NOMO-1 treated with dmso at 0.1 percent for 144 hours (cell line): ENCODE measurements around the gene OTUB1.
A peak's percentile ranks its signal among the peaks of the same experiment; 100 is the strongest.

Experiments used
- DNase-seq: peaks from one replicate; lab custom pipeline; 2025; ENCODE audit not compliant: unreplicated experiment; lab: John Stamatoyannopoulos, UW

The OTUB1 gene

DNA sequence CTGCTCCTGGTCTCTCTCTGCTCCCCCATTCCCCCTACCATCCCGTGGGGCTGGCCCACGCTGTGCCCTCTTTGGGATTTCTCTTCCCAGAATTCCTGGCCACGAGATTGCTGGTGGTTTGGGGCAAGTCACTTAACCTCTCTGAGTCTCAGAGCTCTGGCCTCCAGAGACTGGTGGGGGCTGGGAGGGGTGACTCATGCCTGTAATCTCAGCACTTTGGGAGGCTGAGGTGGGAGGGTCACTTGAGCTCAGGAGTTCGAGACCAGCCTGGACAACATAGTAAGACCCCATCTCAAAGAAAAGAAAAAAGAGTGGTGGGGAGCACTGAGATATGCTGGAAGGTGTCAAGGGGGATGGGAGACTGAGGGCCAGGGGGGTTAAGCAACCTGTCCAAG, 18.3 kb downstream of the OTUB1 start:
- DNase-seq = no peak

DNA sequence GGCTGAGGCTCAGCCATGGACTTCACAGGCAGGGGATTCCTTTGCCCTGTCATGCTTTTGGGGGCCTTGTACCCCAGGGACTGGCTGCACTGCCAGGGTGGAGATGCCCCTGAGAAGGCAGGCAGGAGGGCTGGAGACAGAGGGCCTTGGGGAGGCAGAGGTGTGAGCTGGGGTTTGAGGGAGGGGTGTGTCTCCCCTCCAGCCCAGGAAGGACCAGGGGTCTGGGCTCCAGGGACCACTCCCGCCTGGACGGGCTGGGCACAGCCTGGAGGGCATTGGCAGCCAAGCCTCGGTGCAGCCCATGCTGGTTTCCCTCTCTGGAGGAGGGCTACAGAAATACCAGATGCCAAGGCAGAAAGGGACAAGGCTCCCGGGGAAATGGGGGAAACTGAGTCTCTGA, 19.5 kb downstream of the OTUB1 start:
- DNase-seq = no peak

DNA sequence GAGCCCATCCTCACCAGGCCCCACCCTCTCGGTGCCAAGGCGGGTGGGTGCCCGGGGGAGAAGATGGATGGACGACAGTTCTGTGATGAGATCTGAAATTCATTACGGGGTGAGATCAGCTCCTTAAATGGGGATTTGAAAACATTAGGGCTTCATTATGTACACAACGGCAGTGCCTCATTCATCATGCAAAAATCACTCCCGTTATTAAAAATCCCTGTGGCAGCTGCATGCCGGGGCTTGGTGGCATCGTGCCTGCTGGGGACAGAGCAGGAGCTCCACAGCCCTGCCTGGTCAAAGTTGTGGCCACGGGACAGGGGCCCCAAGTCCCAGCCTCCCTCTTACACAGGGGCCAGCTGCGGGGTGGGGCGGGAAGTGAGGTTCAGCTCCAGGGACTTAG, 20.2 kb downstream of the OTUB1 start:
- DNase-seq = no peak

DNA sequence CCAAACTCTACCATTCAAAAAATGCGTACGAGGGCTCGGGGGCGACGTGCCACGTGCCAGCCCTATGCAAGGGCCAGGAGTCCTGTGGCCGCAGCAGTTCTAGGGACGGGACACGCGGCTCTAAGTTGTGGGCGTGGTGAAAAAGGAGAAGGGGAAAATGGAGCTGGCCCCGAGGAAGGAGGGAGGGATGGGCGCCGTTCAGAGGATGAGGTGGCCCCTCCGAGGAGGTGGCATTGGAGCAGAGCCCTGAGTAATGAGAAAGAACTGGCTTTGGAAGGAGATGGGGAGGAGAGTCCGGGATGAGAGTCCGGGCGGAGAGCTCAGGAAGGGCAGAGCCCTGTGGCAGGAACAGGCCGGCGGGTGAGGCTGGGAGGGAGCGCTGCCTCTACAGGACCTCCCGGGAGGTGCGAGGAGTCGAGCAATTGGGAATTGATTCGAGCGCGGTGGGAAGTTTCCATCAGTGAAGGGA, 21.0 kb downstream of the OTUB1 start:
- peak; percentile 39 for DNase-seq

DNA sequence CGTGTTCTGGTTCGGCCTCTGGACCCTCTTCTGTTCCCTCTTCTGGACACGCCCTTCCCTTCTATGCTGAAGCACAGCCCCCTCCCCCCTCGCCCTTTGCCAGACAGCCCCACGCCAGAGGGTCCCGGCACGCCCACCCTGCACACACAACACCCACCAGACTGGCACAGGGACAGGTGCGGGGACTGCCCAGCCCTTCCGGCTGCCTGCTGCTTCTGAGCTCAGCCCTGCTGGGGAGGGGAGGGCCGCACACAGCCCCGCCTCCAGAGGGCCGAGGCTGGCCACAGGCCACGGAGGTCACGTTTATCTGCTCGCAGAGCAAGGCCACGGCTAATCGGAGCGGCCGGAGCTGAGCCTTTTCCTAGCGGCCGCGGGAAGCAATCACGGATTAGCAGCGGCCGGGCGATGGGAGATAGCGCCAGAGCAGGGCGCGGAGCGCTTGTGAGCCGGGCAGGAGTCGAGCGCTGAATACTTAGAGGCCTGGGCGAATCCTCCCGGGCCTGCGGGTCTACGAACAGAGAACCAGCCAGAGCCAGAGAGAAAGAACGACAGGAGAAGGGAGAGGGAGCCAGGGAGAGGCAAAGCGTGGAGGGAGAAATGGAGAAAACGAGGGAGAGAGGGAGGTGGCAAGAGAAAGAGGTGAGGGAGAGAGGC, 21.5 kb downstream of the OTUB1 start:
- no peak for DNase-seq

DNA sequence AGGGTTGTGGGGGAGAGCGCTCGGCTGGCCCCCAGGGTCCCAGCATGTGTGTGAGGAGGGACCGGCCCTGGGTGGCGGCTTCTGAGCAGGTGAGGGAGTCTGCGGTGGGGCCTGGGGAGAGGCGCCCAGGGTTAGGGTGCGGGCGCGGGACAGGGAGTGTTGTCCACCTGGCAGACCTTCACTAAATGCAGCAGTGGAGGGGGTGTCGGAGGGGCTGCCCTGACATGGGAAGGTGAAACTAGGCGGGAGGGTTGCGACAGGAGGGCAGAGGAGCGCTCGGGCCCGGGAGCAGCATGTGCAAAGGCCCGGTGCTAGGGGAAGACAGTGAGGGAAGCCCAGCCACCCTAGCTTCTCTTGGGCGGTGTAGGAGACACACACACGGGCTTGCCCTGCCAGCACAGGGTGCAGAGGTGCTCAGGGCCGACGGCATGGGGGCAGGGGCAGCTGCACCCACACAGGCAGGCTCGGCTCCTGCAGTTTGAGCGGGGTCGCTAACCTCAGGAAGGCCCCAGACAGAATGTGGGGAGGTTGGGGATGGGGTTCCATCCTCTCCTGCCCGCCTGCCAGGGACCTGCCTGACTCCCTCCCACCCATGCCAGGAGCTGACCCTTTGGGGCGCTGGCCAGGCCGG, 22.2 kb downstream of the OTUB1 start:
- DNase-seq = no peak

DNA sequence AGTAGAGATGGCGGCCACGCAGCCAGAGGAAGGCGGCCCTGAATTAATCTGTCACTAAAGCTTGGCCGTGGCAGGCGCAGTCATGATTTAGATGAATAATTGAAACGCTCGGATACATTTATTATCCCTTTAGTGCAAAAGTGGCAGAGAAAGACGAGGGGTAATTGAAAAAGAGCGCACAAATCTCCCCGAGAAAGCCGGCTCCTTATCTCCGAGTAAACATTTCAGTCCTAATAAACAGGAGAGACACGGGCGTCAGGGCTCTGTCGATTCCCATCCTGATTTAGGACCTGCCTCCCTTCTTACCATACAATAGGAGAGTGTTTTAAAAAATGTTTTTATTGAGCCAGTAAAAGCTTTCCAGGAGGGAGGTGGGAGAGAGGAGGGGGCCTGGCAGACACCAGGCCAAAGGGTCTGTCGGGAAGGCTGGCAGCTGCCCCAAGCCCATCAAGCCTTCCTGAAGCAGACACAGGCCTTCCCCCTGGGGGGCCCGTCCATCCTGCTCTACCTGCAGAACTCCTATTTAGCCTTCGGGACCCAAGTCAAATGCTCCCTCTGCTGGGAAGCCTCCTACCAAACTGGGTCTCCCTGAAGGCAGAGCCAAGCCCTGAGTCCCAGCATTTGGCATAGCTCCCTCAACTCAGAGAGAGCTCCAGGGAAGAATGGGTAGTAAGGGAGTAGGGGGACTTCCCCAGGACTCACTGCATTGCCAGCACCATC, 22.8 kb downstream of the OTUB1 start:
- DNase-seq = no peak

DNA sequence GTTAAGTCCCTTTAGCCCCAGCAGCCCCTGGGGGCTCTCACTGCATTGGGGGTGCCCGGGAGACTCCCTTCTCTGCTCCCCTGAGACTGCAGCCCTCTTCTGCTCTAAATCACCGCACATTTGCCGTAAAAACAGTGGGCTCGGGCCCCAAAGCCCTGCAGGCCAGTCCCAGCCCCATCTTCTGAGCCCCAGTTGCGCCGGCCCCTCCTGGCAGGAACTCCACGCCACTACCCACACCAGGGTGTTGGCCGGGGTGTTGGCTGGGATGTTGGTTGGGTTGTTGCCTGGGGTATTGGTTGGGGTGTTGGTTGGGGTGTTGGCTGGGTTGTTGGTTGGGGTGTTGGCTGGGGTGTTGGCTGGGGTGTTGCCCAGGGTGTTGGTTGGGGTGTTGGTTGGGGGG, 23.5 kb downstream of the OTUB1 start:
- no peak for DNase-seq

DNA sequence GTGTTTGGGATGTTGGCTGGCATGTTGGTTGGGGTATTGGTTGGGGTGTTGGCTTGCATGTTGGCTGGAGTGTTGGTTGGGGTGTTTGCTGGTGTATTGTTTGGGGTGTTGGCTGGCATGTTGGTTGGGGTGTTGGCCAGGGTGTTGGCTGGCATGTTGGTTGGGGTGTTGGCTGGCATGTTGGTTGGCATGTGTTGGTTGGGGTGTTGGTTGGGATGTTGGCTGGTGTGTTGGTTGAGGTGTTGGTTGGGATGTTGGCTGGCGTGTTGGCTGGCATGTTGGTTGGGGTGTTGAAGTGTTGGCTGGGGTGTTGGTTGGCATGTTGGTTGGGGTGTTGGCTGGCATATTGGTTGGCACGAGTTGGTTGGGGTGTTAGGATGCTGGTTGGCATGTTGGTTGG, 24.5 kb downstream of the OTUB1 start:
- DNase-seq = no peak

DNA sequence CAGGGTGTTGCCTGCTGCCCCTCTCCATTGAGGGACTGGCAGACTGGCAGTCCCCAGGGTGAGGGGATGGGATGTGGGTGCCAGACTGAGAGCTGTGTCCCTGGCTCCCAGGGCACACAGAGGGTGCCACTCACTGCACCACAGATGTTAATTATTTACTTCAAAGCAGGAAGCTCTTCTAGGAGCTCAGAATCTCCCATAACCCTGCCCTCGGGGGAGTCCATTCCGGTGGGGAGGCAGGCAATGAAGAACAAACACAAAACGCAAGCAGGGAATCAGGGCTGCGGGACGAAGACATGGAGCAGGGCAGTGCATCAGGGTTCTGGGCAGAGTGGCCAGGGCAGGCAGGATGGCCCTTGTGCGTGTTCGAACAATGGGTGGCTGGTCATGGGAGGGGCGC, 25.1 kb downstream of the OTUB1 start:
- DNase-seq = no peak

DNA sequence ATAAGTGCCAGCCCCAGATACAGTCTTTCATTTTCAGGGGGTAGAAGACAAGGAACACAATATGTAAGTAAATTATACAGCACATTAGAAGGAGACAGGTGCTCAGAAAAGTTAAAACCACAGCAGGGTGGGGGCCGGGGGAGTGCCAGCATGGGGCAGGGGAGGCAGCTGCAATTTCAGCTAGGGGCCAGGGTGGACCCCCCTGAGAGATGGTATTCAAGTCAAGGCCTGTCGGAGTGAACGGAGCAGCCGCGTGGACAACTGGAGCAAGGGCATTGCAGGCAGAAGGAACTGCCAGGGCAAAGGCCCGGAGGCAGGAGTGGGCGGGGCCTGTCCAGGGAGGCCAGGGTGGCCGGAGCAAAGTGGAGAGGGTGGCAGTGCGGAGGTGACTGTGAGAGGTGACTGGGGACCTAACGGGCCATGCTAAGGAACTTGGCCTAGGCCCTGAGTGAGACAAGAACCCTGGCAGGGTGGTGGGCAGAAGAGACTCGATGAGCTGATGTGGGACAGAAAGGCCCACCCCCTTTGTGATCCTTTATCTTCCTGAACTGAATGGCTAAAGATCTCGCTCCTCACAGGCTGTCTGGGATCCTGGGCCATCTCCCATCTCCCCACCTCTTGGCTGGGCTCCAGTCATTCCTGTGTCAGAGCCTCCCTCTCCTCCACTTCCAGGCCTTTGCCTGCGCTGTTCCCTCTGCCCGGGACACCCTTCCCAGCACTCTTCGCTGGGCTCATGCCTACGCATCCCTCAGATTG, 27.1 kb downstream of the OTUB1 start:
- no peak for DNase-seq

DNA sequence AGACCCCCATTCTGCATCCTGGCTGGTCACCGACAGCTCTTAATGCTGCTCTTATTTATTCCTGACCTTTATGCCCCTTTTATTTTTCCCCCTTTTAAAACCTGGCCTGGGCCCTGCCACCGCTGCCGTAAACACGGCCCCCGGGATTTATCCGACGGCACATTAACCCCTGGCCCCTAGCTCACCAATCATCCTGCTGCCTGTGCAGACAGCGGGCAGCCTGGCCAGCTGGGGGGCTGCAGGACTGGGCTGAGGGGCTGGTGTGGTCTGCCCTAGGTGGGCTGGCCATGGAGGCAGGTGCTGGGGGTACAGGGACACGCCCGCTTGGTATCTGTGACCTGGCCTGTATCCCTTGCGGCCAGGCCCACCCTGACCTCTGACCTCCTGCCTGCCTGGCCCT, 28.1 kb downstream of the OTUB1 start:
- DNase-seq = no peak

DNA sequence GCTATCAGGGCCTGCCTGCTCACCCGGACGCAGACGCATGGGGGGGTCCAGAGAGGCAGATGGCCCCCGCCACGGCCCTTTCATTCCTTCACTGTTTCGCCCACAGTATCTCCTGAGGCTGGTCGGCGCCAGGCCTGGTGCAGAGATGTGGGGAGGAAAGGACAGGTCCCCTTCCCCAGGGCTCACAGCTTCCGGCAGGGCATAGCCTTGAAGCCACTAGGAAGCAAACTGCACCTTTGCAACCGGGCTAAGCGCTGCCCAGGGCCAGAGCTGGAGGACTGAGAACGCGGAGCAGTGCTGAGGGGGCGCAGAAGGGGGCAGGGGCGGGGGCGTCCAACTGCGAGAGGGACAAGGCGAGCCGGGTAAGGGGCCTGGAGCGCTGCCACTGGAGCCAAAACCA, 29.3 kb downstream of the OTUB1 start:
- no peak for DNase-seq

DNA sequence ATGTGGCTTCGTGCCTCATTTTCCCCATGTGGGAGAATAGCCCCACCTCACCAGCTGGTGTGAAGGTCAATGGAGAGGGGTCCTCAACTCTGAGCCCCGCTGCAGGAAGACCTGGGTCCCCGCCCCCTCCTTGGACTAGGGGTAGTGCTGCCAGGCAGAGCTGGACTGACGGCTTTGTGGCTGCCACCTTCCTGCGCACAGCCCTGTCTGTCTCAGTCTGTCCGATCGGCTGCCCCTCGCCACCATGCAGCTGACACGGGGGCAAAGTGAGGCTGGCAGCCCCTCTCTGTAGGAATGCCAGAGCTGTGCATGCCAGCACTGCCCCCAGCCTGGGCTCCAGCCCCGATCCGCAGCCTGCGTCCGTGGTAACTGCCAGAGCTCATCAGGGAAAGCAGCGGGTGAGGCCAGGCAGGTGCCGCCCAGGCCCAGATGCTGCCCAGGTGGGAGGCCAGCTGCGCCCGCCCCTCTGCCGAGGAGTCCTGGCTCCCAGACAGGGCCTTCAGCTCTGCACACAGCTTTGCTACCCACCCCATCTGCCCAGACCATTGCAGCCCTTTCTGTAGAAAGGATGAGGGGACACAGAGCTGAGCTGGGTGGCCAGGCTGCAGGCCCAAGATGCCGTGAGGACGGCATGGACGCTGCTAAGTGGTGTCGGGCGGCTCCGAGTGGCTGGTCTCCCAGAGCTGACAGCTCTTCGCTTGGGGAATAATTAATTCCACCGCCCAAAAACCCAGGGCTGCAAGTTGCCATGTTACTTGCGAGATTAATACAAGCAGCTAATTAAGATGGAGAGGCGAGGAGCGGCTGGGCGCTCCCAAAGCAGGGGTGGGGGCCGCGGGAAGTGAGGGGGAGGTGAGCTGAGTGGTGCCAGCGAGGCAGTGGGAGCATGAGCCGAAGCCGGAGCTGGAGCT, 30.0 kb downstream of the OTUB1 start:
- DNase-seq = no peak

DNA sequence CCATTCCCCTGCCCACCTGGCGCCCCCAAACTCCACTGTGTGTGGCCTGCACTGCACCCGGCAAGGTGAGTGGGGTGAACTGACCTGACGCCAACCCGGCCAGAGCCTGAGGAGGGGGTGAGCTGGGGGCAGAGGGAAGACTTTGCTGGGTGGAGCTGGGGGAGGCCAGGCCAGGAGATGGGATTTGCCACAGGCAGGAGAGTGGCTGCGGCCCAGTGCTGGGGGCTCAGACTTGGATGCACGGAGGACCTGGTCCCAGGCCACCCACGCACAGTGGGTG, 31.6 kb downstream of the OTUB1 start:
- DNase-seq = no peak

DNA sequence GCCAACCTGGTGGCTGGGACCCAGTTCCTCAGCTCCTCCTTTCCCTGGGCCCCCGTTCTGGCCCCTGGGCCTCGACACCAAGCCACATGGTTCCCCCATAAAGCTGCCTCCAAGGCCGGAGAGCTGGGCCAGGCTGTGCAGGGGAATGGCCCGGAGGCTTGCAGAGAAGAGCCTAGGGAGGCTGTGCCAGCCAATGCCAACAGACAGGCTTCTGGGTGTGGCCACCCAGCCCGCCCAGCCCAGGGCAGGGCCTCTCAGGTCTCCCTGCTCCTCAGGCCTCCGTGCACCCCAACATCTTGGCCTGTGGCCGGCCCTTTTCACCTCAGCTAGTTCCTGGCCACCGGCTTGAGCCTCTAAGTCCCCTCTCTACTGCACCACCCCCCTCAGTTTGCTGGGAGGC, 32.1 kb downstream of the OTUB1 start:
- DNase-seq = no peak

DNA sequence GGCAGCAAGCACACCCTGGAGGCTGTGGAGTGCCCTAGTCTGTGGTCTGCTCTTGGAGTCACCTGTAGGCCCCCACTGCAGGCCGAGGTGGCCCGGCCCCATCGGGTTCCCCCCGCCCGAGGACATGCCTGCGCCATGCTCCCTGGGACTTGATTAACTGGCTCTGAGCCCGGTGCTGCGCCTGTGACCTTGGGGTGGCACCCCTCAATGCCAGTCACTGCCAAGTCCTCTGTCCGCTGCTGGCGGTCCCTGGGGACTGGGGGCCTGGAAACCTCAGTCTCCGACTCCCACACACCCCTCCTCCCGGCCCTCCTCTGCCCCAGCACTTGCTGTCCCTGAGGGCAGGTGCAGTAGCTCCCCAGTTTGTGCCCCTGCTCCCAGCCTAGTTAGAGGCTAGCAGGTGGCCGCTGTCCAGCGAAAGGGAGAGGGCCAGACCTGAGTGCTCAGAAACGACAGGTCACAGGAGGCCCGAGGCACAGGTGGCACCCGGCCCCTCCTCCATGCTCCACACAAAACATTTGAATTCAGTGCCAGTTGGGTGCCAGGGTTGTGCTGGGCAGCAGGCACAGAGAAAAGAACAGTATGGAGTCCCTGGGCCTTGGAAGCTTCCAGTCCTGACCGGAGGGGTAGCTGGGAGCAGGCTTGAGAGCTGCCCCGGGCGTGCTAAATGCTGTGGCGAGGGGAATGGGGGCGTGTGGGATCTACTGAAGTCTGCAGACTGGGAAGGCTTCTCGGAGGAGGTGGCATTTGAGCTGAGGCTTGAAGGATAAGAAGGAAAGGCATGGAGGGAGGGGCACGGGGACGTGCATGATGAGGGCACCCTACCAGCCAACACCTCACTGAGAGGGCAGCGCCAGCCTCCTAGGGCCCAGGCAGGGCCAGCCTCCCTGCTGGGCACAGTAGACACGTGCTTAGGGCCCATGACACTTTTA, 33.1 kb downstream of the OTUB1 start:
- DNase-seq = no peak

DNA sequence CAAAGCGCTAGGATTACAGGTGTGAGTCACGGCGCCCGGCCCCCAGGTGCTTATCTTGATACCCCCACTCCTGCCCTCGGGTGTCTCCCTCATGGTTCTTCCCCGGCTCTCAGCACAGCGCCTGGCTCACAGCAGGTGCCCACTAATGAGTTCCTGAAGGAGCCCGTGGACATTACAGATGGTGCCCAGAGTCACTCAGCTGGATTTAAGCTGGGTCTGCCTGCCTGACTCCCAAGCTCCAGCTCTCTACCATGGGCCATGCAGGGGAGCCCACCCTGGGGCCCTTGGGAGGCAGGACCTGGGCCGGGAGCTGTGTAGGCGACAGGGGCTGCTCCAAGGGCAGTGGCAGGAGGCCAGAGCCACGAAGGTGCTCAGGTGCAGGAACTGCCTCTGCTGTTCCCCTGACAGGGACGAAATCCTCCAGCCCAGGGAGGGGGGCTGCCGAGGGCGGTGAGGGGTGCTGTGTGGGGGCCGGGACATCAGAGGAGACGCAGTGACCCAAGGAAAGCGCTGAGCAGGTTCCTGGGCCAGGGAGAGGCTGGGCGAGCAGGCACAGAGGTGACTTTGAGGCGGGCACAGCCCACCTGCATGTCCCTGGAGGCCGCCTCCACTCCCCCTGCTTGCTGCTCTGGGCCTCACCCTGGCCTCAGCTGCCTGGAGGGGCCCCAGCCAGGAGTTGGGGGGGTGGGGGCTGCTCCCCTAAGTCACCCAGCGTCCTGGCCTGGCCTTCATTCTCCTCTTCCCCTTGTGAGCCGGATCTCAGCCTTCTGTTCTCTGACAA, 34.9 kb downstream of the OTUB1 start:
- no peak for DNase-seq

DNA sequence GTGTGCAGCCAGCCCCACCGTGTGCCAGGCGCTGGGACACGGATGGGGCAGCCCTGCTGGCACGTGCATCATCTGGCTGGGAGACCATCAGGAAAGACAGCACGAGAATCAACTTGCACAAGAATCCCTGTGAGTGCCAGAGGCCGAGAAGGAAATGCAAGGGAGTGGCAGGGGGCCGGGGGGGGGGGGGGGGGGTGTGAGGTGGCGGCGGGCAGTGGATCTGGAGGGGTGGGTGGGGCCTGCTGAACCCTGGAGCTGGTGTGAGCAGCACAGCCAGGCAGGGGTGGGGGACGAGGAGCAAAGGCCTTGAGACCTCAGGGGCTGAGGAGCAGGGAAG, 35.5 kb downstream of the OTUB1 start:
- DNase-seq = no peak
